Transverse colon (tissue), 4 donors: ENCODE measurements around the gene ABLIM2.

ENCODE experiments used
- EP300 ChIP-seq: sonication (generic); formaldehyde crosslinking; IDR thresholded peaks from one replicate; pipeline ENCODE4 v1.6.1; 2017; ENCODE audit warnings: antibody characterized with exemption, low read depth
- POLR2A ChIP-seq: fragments of 450-650 bp; IDR thresholded peaks from one replicate; pipeline ENCODE4 v1.6.1; 2016; ENCODE audit warnings: antibody characterized with exemption, mild to moderate bottlenecking, moderate library complexity
- POLR2AphosphoS5 ChIP-seq, 3 donors: sonication (generic); formaldehyde crosslinking; IDR thresholded peaks; one replicate each; pipeline ENCODE4 v1.6.1; 2016; ENCODE audit warnings: antibody characterized with exemption in 3 of 3
- TF ChIP-seq, protein P1 (sequence below), 5 experiments: fragments of 200-600 bp in 3 of 5; fragments of 450-650 bp in 2 of 5; sonication (generic) in 3 of 5; IDR thresholded peaks; 1 replicate in 2 of 5; 2 replicates in 3 of 5; pipeline ENCODE4 v1.5.1; 2016 to 2017; ENCODE audit warnings: antibody characterized with exemption in 5 of 5, inconsistent platforms in 3 of 5, mild to moderate bottlenecking in 2 of 5, moderate library complexity in 1 of 5

DNA sequence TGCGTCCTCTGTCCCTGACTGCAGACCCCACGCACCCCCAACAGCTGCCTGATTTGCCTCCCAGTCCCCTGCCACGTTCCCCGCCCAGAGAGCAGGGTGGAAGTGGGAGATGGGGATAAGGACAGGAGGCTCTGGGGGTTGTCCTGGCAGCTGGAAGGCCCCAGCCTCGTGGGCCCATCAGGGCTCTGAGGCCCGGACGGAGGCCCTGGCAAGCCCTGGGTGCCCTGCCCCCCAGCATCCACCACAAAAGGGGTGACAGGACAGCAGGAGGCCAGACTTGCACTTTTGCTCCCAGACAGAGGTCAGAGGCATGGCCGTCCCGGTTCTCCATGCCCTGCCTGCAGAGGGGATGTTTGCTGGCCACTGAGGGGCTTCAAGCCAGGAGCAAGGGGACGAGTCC is 45.2 kb upstream of the ABLIM2 start:
- TF ChIP-seq EP300 (no peak), POLR2A (no peak), POLR2AphosphoS5 (IDR thresholded peaks at IDR 0.05) (no peak)
- TF ChIP-seq, protein P1, sequence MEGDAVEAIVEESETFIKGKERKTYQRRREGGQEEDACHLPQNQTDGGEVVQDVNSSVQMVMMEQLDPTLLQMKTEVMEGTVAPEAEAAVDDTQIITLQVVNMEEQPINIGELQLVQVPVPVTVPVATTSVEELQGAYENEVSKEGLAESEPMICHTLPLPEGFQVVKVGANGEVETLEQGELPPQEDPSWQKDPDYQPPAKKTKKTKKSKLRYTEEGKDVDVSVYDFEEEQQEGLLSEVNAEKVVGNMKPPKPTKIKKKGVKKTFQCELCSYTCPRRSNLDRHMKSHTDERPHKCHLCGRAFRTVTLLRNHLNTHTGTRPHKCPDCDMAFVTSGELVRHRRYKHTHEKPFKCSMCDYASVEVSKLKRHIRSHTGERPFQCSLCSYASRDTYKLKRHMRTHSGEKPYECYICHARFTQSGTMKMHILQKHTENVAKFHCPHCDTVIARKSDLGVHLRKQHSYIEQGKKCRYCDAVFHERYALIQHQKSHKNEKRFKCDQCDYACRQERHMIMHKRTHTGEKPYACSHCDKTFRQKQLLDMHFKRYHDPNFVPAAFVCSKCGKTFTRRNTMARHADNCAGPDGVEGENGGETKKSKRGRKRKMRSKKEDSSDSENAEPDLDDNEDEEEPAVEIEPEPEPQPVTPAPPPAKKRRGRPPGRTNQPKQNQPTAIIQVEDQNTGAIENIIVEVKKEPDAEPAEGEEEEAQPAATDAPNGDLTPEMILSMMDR (IDR thresholded peaks at IDR 0.05) = no peak
